ENCODE results near the gene CNGB1. TPM values are rescaled to one million over a fixed set of nuclear protein-coding genes. Genes with fewer than 3 reads are reported as not detected.
"Not testable (repeated sequence)": the region's sequence is repeated elsewhere in the genome, so short reads cannot be mapped to it uniquely, and the experiment has no call there.

Gene CNGB1
- total RNA-seq, 1 experiment from 2014 or later, result 0.04 TPM

DNA sequence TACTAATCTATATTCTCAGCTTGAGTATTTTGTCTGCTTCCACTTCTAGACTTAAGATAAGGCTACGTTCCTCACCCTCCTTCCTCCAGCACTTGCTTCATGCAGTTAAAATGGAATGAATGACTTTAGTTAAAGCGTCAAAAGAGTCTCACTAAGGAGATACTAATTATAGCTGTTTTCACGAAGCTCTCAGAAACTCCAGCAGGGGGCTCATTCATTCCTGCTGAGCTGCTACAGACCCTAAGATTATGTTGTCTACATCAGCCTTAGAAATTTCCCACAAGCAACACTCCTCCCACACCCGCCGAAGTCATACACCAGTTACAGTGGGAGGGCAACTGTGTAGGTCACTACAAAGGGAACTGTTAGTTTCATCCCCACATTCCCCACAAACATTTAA lies 111.6 kb downstream of the CNGB1 start:
- H3K9ac ChIP-seq (ENCODE audit: low read length), result no peak overlapping the region
- no peaks in the 10 kb centered on the region for H3K79me2 ChIP-seq (ENCODE audit: low read length)
- no peak overlapping the region for H3K4me3 ChIP-seq (ENCODE audit: low read length)
- ATAC-seq (no peak), DNase-seq (peak; percentile 41)
- H3K27ac ChIP-seq (ENCODE audit: low read length), result no peak overlapping the region
- intact Hi-C loops (cut with micrococcal nuclease), result no loop called here
- no peaks in the 10 kb centered on the region for H3K27me3 ChIP-seq (ENCODE audit: low read length)
- no peak overlapping the region for H2AFZ ChIP-seq (ENCODE audit: low read length)
- H3K9me3 ChIP-seq (ENCODE audit: low read length), result no peaks in the 10 kb centered on the region
- H3K4me1 ChIP-seq (ENCODE audit: insufficient read depth, low read length), result peaks cover 11% of the 10 kb centered on the region
- H3K36me3 ChIP-seq (ENCODE audit: low read depth, low read length), result no peaks in the 10 kb centered on the region
- no peak overlapping the region for H3K4me2 ChIP-seq (ENCODE audit: low read length)
- no peaks in the 10 kb centered on the region for H4K20me1 ChIP-seq (ENCODE audit: low read length)
- TF ChIP-seq EZH2phosphoT487 (IDR thresholded peaks at IDR 0.05; ENCODE audit: borderline replicate concordance, low read length) (no peak), CTCF (conservative IDR thresholded peaks at IDR 0.05; ENCODE audit: low read depth, low read length) (peak; percentile 47; the same call in 1 of the 2 replicates)
- no peaks in the 10 kb centered on the region for H3F3A ChIP-seq (ENCODE audit: low read length, unreplicated experiment)
- no peaks in the 10 kb centered on the region for H3K9me2 ChIP-seq (replicated peaks; ENCODE audit: low read length)
- ChIA-PET CTCF (interaction anchor here (0.6 to 1.6 kb wide), 3 partner anchors 49 to 95 kb away, joined by 3 to 5 read pairs (median 4); no protein-coding TSS in a partner anchor), POLR2A (ENCODE audit: unreplicated experiment) (interaction anchor here (0.7 kb wide), 1 partner anchor 58 kb away, joined by 5 read pairs; no protein-coding TSS in a partner anchor)
- no TSS peak for BruUV-seq (replicated peaks)

- CTCF ChIA-PET, result interaction anchor here (1.6 kb wide), 1 partner anchor 95 kb away, joined by 5 read pairs; no protein-coding TSS in a partner anchor
- Histone ChIP-seq H3K79me2 (ENCODE audit: low read length) (no peaks in the 10 kb centered on the region), H3K4me3 (ENCODE audit: low read length) (no peak overlapping the region), H3K27me3 (ENCODE audit: low read length) (no peaks in the 10 kb centered on the region), H3K36me3 (ENCODE audit: low read depth, low read length) (no peaks in the 10 kb centered on the region), H3F3A (ENCODE audit: low read length, unreplicated experiment) (no peaks in the 10 kb centered on the region), H2AFZ (ENCODE audit: low read length) (no peak overlapping the region), H3K4me1 (ENCODE audit: insufficient read depth, low read length) (peaks cover 9% of the 10 kb centered on the region), H3K4me2 (ENCODE audit: low read length) (no peak overlapping the region), H3K9me3 (ENCODE audit: low read length) (no peaks in the 10 kb centered on the region), H3K27ac (ENCODE audit: low read length) (no peak overlapping the region), H4K20me1 (ENCODE audit: low read length) (no peaks in the 10 kb centered on the region), H3K9me2 (replicated peaks; ENCODE audit: low read length) (no peaks in the 10 kb centered on the region), H3K9ac (ENCODE audit: low read length) (no peak overlapping the region)
- no TSS peak for BruUV-seq (replicated peaks)
- no peak for DNase-seq
- no peak for ATAC-seq
- TF ChIP-seq CTCF (conservative IDR thresholded peaks at IDR 0.05; ENCODE audit: low read depth, low read length) (no peak), EZH2phosphoT487 (IDR thresholded peaks at IDR 0.05; ENCODE audit: borderline replicate concordance, low read length) (no peak), EZH2 (IDR thresholded peaks at IDR 0.05; ENCODE audit: low read length, unreplicated experiment) (no peak)
- intact Hi-C loops (cut with micrococcal nuclease), result no loop called here
- POLR2A ChIA-PET (ENCODE audit: unreplicated experiment), result no interaction called here
Measured at GRCh38 chr16:57858635-57859034, 112.3 kb downstream of the CNGB1 start.

DNA sequence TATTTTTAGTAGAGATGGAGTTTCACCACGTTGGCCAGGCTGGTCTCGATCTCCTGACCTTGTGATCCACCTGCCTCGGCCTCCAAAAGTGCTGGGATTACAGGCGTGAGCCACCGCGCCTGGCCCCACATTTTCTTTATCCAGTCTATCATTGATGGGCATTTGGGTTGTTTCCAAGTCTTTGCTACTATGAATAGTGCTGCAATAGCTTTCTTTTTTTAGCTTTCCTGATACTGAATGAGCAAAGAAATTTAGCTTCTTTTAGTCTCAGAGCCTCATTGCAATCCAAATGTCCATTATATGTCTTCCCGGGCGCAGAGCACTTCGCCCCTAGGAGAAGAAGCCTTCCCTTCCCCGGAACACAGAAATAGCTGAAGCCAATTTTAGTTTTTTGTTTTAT lies 112.9 kb downstream of the CNGB1 start:
- H4K20me1 ChIP-seq (ENCODE audit: low read length); H3F3A ChIP-seq (ENCODE audit: low read length, unreplicated experiment); DNase-seq; H3K4me3 ChIP-seq (ENCODE audit: low read length); H3K9me2 ChIP-seq (replicated peaks; ENCODE audit: low read length); CTCF ChIA-PET; H3K4me1 ChIP-seq (ENCODE audit: insufficient read depth, low read length); H2AFZ ChIP-seq (ENCODE audit: low read length); H3K36me3 ChIP-seq (ENCODE audit: low read depth, low read length); H3K4me2 ChIP-seq (ENCODE audit: low read length); H3K9me3 ChIP-seq (ENCODE audit: low read length); BruUV-seq (replicated peaks); H3K79me2 ChIP-seq (ENCODE audit: low read length); H3K27ac ChIP-seq (ENCODE audit: low read length); ATAC-seq; H3K27me3 ChIP-seq (ENCODE audit: low read length); intact Hi-C loops (cut with micrococcal nuclease); H3K9ac ChIP-seq (ENCODE audit: low read length); POLR2A ChIA-PET (ENCODE audit: unreplicated experiment): not testable (repeated sequence)

All from PC-3 (cell line).